Embryonic facial prominence (tissue), 1 donor: ENCODE measurements around the gene GOLGA6L24.
"Not testable (repeated sequence)": the region's sequence is repeated elsewhere in the genome, so short reads cannot be mapped to it uniquely, and the experiment has no call there.

Experiments used
- DNase-seq: peaks from one replicate; pipeline ENCODE4 v3.0.0-alpha.2; 2016; ENCODE audit errors: extremely low spot score

The GOLGA6L24 gene

GRCh38 chr15:28357984-28358383 is at the start of gene GOLGA6L24:
Gene GOLGA6L24, minus strand, starts transcription at chr15:28358084. Its CDS starts 61 bp downstream, at chr15:28358023.
- DNase-seq = not testable (repeated sequence)

- DNase-seq = not testable (repeated sequence)
Observed at GRCh38 chr15:28402774-28403435, 45.0 kb upstream of the GOLGA6L24 start.

- not testable (repeated sequence) for DNase-seq
Observed at GRCh38 chr15:28396022-28396421, 38.1 kb upstream of the GOLGA6L24 start.

GRCh38 chr15:28380053-28380452 is 22.2 kb upstream of the GOLGA6L24 start:
- DNase-seq = not testable (repeated sequence)

GRCh38 chr15:28378364-28378763 is 20.5 kb upstream of the GOLGA6L24 start, which contains the start of gene GOLGA8F:
Gene GOLGA8F, plus strand, starts transcription at chr15:28378664. Its CDS starts 98 bp downstream, at chr15:28378762.
- DNase-seq = not testable (repeated sequence)

GRCh38 chr15:28365502-28365901 is 7.6 kb upstream of the GOLGA6L24 start:
- not testable (repeated sequence) for DNase-seq

DNA sequence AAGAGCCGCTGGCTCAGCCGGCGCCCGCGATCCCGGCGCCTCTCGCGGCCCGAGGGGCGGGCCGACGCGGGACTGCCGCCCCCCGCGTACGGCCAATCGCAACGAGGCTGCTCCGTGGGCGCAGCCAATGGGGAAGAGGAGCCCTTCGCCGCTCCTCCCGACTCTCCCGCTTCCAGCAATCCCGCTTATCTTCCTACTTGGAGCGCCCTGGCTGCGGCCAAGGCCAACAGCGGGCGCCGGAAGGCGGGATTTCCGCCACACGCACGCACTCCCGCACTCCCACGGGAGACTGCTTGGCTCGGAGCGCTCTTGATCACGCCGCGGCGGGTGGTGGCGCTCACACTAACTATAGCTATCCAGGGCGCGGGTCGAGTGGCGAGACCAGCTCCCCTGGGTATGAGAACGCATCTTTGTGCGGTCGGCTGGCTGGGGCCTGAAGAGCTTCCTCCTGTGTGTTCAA is 35.7 kb downstream of the GOLGA6L24 start, which contains the start of gene HERC2:
HERC2 (minus strand) TSS at position 51 of the 460 bp plus-strand sequence. CDS start 746 bp downstream, outside the sequence.
- not testable (repeated sequence) for DNase-seq

GRCh38 chr15:28321358-28322078 is 36.4 kb downstream of the GOLGA6L24 start:
- not testable (repeated sequence) for DNase-seq

DNA sequence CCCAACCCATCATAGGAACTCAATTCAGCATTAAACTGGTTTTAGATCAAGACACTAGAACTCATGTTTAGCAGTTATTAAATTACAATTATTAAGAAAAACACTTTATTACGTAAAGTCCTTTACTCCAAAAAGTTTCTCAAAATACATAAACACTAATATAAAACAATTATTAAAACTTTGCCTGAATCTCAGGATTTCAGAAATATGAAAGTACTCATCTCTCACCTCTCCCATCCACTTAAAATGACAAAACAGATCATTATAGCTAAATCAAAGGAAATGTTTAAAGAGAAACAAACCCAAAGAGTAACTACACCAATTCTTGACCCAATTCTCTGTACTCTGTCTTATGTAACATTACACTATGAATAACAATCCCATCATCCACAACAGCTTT is 38.2 kb downstream of the GOLGA6L24 start:
- not testable (repeated sequence) for DNase-seq

DNA sequence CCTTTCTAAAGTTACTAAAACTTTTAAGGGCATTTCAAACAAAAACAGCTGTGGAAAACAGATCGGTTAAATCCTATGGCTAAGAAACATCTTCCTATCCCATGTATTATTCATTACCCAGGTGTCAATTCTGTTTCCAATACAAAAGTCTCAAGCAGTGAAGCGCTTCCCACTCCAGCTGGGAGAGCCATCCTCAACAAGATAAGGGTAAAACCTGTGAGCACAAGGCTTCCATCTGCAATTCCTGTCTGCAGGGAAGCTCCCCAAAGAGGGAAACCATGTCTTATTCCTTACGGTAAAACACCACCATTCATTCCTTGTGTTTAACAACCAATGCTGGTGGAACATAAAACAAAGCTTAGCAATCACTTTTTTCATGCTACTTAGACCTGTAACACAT is 39.1 kb downstream of the GOLGA6L24 start:
- not testable (repeated sequence) for DNase-seq

DNA sequence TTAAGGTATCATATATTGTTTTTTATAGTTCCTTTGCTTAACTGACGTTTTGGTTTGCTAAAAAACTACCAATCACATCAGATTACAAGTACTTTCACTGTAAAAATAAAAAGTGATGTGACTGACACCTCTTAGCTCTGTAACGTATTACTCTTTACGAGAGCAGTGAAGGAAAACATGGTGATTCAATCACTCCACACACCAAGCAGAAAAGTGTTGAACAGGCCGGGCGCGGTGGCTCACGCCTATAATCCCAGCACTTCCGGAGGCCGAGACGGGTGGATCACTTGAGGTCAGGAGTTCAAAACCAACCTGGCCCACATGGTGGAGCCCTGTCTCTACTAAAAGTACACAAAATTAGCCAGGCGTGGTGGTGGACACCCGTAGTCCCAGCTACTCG is 39.8 kb downstream of the GOLGA6L24 start:
- DNase-seq = not testable (repeated sequence)

DNA sequence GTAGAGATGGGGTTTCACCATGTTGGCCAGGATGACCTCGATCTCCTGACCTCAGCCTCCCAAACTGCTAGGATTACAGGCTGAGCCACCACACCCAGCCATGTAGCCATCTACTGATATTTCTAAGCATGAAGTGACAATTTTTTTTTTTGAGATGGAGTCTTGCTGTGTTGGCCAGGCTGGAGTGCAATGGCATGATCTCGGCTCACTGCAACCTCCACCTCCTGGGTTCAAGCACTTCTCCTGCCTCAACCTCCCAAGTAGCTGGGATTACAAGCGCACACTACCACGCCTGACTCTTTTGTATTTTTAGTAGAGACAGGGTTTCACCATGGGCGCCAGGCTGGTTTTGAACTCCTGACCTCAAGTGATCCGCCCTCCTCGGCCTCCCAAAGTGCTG is 40.9 kb downstream of the GOLGA6L24 start:
- not testable (repeated sequence) for DNase-seq

DNA sequence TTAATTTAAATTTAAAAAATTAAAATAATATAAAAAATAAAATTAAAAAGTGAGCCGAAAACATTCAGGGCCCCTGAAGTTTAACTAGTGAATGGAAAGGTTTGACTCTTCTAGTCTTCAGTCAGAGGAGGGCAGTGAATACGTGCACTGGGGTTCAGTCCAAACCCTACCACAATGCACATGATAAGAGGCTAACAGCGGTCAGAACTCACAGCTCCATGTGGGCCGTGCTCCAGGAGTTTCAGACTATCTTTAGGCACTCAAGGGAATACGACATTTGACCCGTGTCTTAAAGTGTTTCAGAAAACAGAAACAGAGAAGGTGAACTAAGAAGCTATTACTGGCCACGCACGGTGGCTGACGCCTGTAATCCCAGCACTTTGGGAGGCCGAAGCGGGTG is 47.4 kb downstream of the GOLGA6L24 start:
- DNase-seq = not testable (repeated sequence)

DNA sequence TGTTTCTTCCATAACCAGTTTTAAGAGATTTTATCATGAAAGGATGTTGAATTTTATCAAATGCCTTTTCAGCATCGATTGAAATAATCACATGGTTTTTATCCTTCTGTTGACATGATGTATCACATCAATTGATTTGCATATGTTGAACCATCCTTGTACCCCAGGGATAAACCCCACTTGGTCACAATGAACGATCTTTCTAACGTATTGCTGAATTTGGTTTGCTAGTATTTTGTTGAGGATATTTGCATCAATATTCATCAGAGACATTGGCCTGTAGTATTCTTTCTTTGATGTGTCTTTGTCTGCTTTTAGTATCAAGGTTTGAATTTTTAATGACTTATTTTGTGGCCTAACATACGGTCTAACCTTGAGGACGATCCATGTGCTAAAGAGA is 49.2 kb downstream of the GOLGA6L24 start:
- not testable (repeated sequence) for DNase-seq
